WTC11 (cell line): Measurements from ENCODE around the gene SLC1A4. TPM values are rescaled to one million over a fixed set of nuclear protein-coding genes. Genes with fewer than 3 reads are reported as not detected.
"Not testable (repeated sequence)": the region's sequence is repeated elsewhere in the genome, so short reads cannot be mapped to it uniquely, and the experiment has no call there.

Source experiments
- ATAC-seq: fragments of 200-7000 bp; cut with Tn5 transposase; 2 replicates; pipeline ENCODE4 v1.10.0; 2021; ENCODE audit warnings: mild to moderate bottlenecking, moderate library complexity
- CTCF ChIA-PET: fragments of 300-600 bp; sonication (Branson Sonifier 250); formaldehyde crosslinking; loops from one replicate; lab custom pipeline; 2021; ENCODE audit warnings: antibody characterized with exemption; lab: Charles Lee
- POLR2A ChIA-PET: fragments of 350-600 bp; sonication (Branson Sonifier 250); formaldehyde crosslinking; loops from one replicate; lab custom pipeline; 2021; ENCODE audit warnings: antibody characterized with exemption; lab: Charles Lee
- DNase-seq: peaks from one replicate; pipeline ENCODE4 v3.0.0; 2021; ENCODE audit warnings: low spot score
- H3K27ac Mint-ChIP-seq: 2 replicates; pipeline ENCODE4 v1.8.0; 2021; ENCODE audit warnings: mixed read lengths
- H3K27me3 Mint-ChIP-seq: 2 replicates; pipeline ENCODE4 v1.8.0; 2021; ENCODE audit warnings: low read depth, mild to moderate bottlenecking, moderate library complexity, mixed read lengths
- H3K36me3 Mint-ChIP-seq: 2 replicates; pipeline ENCODE4 v1.8.0; 2021; ENCODE audit warnings: mixed read lengths
- H3K4me1 Mint-ChIP-seq: 2 replicates; pipeline ENCODE4 v1.8.0; 2022; ENCODE audit warnings: mixed read lengths
- H3K4me3 Mint-ChIP-seq: 2 replicates; pipeline ENCODE4 v1.8.0; 2021; ENCODE audit warnings: mild to moderate bottlenecking, moderate library complexity, mixed read lengths
- H3K9me3 Mint-ChIP-seq: 2 replicates; pipeline ENCODE4 v1.8.0; 2021; ENCODE audit warnings: mixed read lengths
- AR ChIP-seq: fragments of 250-450 bp; sonication (Bioruptor Pico); IDR thresholded peaks from 2 replicates; pipeline ENCODE4 v1.9.0; 2021; ENCODE audit warnings: mild to moderate bottlenecking
- ETV6 ChIP-seq: sonication (generic); formaldehyde crosslinking; IDR thresholded peaks from 2 replicates; pipeline ENCODE4 v1.8.1; 2022; ENCODE audit warnings: mild to moderate bottlenecking, missing genetic modification reagents
- GTF2I ChIP-seq: fragments of 250-450 bp; sonication (Bioruptor Pico); conservative IDR thresholded peaks from 2 replicates; pipeline ENCODE4 v1.4.0; 2021; ENCODE audit warnings: mild to moderate bottlenecking
- HMGA2 ChIP-seq: fragments of 250-450 bp; sonication (Bioruptor Pico); IDR thresholded peaks from 2 replicates; pipeline ENCODE4 v1.4.0; 2021; ENCODE audit warnings: mild to moderate bottlenecking, moderate library complexity
- NR2C2 ChIP-seq: sonication (generic); formaldehyde crosslinking; IDR thresholded peaks from 2 replicates; pipeline ENCODE4 v1.8.0; 2022; ENCODE audit warnings: mild to moderate bottlenecking, missing genetic modification reagents
- RELA ChIP-seq: sonication (generic); formaldehyde crosslinking; IDR thresholded peaks from 2 replicates; pipeline ENCODE4 v1.8.1; 2022; ENCODE audit warnings: missing genetic modification reagents, mild to moderate bottlenecking, borderline replicate concordance
- RORB ChIP-seq: fragments of 250-450 bp; sonication (Bioruptor Pico); IDR thresholded peaks from 2 replicates; pipeline ENCODE4 v1.9.0; 2021; ENCODE audit warnings: mild to moderate bottlenecking
- SMAD4 ChIP-seq: sonication (generic); formaldehyde crosslinking; IDR thresholded peaks from 2 replicates; pipeline ENCODE4 v1.8.0; 2022; ENCODE audit warnings: mild to moderate bottlenecking, missing genetic modification reagents
- TEAD1 ChIP-seq: sonication (generic); formaldehyde crosslinking; IDR thresholded peaks from 2 replicates; pipeline ENCODE4 v1.8.0; 2022; ENCODE audit warnings: mild to moderate bottlenecking, missing genetic modification reagents
- ZNF121 ChIP-seq: sonication (generic); formaldehyde crosslinking; IDR thresholded peaks from 2 replicates; pipeline ENCODE4 v1.8.0; 2023; ENCODE audit warnings: missing genetic modification reagents
- ZNF219 ChIP-seq: sonication (generic); formaldehyde crosslinking; IDR thresholded peaks from 2 replicates; pipeline ENCODE4 v1.8.0; 2023; ENCODE audit warnings: missing genetic modification reagents, mild to moderate bottlenecking, borderline replicate concordance
- ZNF416 ChIP-seq: fragments of 250-450 bp; sonication (Bioruptor Pico); IDR thresholded peaks from 2 replicates; pipeline ENCODE4 v1.9.0; 2021; ENCODE audit warnings: mild to moderate bottlenecking, inconsistent platforms
- ZNF423 ChIP-seq: fragments of 250-450 bp; sonication (Bioruptor Pico); IDR thresholded peaks from 2 replicates; pipeline ENCODE4 v2.1.2; 2022; ENCODE audit warnings: mild to moderate bottlenecking, moderate library complexity
- ZNF512 ChIP-seq: sonication (generic); formaldehyde crosslinking; IDR thresholded peaks from 2 replicates; pipeline ENCODE4 v1.8.1; 2022; ENCODE audit warnings: missing genetic modification reagents, borderline replicate concordance
- ZNF671 ChIP-seq: fragments of 250-450 bp; sonication (Bioruptor Pico); IDR thresholded peaks from 2 replicates; pipeline ENCODE4 v1.8.0; 2021; ENCODE audit warnings: mild to moderate bottlenecking
- total RNA-seq: library from RNA; stranded (reverse); gene quantifications from 3 replicates; pipeline ENCODE4 v1.2.3, GENCODE V29; 2021
- TF ChIP-seq, protein P1 (sequence below): sonication (generic); formaldehyde crosslinking; IDR thresholded peaks from 2 replicates; pipeline ENCODE4 v1.8.0; 2023; ENCODE audit warnings: missing genetic modification reagents
- TF ChIP-seq, protein P2 (sequence below): sonication (generic); formaldehyde crosslinking; IDR thresholded peaks from 2 replicates; pipeline ENCODE4 v1.8.1; 2022; ENCODE audit warnings: mild to moderate bottlenecking, missing genetic modification reagents, moderate library complexity, borderline replicate concordance
- TF ChIP-seq, protein P3 (sequence below): sonication (generic); formaldehyde crosslinking; conservative IDR thresholded peaks from 2 replicates; pipeline ENCODE4 v1.8.1; 2022; ENCODE audit warnings: mild to moderate bottlenecking, missing genetic modification reagents
- TF ChIP-seq, protein P4 (sequence below): sonication (generic); formaldehyde crosslinking; IDR thresholded peaks from 2 replicates; pipeline ENCODE4 v1.8.0; 2023; ENCODE audit warnings: mild to moderate bottlenecking, missing genetic modification reagents
- TF ChIP-seq, protein P5 (sequence below): sonication (generic); formaldehyde crosslinking; conservative IDR thresholded peaks from 2 replicates; pipeline ENCODE4 v1.8.1; 2023; ENCODE audit warnings: mild to moderate bottlenecking, low read depth, missing genetic modification reagents, moderate library complexity

SLC1A4 gene
- total RNA-seq, 1 experiment from 2014 or later: 1.6 TPM

- ATAC-seq, H3K27ac Mint-ChIP-seq, H3K36me3 Mint-ChIP-seq, H3K4me1 Mint-ChIP-seq, POLR2A ChIA-PET, H3K27me3 Mint-ChIP-seq, H3K9me3 Mint-ChIP-seq, H3K4me3 Mint-ChIP-seq, DNase-seq: not testable (repeated sequence)
- TF ChIP-seq ZNF121: 0 out of 2 replicates have a peak, but pooled peaks have one; percentile 1
- CTCF ChIA-PET: interaction anchor here (1.3 to 1.4 kb wide), 2 partner anchors 11 to 149 kb away, joined by 3 to 4 read pairs; no protein-coding TSS in a partner anchor
Measured at GRCh38 chr2:65020251-65020650, 31.1 kb downstream of the SLC1A4 start.

GRCh38 chr2:65020943-65021528 lies 31.8 kb downstream of the SLC1A4 start:
- TF ChIP-seq RELA: no peak
- TF ChIP-seq, protein P1, sequence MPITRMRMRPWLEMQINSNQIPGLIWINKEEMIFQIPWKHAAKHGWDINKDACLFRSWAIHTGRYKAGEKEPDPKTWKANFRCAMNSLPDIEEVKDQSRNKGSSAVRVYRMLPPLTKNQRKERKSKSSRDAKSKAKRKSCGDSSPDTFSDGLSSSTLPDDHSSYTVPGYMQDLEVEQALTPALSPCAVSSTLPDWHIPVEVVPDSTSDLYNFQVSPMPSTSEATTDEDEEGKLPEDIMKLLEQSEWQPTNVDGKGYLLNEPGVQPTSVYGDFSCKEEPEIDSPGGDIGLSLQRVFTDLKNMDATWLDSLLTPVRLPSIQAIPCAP (CRISPR knock-in tag): no peak
- no peak for TF ChIP-seq ZNF219 (CRISPR knock-in tag)
- no peak for TF ChIP-seq ZNF423 (CRISPR knock-in tag)
- TF ChIP-seq, protein P2, sequence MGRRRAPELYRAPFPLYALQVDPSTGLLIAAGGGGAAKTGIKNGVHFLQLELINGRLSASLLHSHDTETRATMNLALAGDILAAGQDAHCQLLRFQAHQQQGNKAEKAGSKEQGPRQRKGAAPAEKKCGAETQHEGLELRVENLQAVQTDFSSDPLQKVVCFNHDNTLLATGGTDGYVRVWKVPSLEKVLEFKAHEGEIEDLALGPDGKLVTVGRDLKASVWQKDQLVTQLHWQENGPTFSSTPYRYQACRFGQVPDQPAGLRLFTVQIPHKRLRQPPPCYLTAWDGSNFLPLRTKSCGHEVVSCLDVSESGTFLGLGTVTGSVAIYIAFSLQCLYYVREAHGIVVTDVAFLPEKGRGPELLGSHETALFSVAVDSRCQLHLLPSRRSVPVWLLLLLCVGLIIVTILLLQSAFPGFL (CRISPR knock-in tag): no peak
- TF ChIP-seq, protein P3, sequence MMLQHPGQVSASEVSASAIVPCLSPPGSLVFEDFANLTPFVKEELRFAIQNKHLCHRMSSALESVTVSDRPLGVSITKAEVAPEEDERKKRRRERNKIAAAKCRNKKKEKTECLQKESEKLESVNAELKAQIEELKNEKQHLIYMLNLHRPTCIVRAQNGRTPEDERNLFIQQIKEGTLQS: no peak
- TF ChIP-seq GTF2I (CRISPR knock-in tag): no peak
- no peak for TF ChIP-seq ZNF416 (CRISPR knock-in tag)
- no peak for TF ChIP-seq ZNF671 (CRISPR knock-in tag)
- TF ChIP-seq, protein P4, sequence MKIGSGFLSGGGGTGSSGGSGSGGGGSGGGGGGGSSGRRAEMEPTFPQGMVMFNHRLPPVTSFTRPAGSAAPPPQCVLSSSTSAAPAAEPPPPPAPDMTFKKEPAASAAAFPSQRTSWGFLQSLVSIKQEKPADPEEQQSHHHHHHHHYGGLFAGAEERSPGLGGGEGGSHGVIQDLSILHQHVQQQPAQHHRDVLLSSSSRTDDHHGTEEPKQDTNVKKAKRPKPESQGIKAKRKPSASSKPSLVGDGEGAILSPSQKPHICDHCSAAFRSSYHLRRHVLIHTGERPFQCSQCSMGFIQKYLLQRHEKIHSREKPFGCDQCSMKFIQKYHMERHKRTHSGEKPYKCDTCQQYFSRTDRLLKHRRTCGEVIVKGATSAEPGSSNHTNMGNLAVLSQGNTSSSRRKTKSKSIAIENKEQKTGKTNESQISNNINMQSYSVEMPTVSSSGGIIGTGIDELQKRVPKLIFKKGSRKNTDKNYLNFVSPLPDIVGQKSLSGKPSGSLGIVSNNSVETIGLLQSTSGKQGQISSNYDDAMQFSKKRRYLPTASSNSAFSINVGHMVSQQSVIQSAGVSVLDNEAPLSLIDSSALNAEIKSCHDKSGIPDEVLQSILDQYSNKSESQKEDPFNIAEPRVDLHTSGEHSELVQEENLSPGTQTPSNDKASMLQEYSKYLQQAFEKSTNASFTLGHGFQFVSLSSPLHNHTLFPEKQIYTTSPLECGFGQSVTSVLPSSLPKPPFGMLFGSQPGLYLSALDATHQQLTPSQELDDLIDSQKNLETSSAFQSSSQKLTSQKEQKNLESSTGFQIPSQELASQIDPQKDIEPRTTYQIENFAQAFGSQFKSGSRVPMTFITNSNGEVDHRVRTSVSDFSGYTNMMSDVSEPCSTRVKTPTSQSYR (CRISPR knock-in tag): no peak
- no peak for TF ChIP-seq ETV6
- TF ChIP-seq, protein P5, sequence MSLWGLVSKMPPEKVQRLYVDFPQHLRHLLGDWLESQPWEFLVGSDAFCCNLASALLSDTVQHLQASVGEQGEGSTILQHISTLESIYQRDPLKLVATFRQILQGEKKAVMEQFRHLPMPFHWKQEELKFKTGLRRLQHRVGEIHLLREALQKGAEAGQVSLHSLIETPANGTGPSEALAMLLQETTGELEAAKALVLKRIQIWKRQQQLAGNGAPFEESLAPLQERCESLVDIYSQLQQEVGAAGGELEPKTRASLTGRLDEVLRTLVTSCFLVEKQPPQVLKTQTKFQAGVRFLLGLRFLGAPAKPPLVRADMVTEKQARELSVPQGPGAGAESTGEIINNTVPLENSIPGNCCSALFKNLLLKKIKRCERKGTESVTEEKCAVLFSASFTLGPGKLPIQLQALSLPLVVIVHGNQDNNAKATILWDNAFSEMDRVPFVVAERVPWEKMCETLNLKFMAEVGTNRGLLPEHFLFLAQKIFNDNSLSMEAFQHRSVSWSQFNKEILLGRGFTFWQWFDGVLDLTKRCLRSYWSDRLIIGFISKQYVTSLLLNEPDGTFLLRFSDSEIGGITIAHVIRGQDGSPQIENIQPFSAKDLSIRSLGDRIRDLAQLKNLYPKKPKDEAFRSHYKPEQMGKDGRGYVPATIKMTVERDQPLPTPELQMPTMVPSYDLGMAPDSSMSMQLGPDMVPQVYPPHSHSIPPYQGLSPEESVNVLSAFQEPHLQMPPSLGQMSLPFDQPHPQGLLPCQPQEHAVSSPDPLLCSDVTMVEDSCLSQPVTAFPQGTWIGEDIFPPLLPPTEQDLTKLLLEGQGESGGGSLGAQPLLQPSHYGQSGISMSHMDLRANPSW (CRISPR knock-in tag): no peak
- ChIA-PET POLR2A (no interaction called here), CTCF (no interaction called here)
- no peaks in the 10 kb centered on the region for H3K27me3 Mint-ChIP-seq
- peaks cover 4% of the 10 kb centered on the region for H3K4me1 Mint-ChIP-seq
- no peaks in the 10 kb centered on the region for H3K9me3 Mint-ChIP-seq
- ATAC-seq (no peak), DNase-seq (no peak)
- H3K27ac Mint-ChIP-seq: no peak overlapping the region
- peaks cover 4% of the 10 kb centered on the region; the same call in 1 of the 2 replicates for H3K36me3 Mint-ChIP-seq
- H3K4me3 Mint-ChIP-seq: no peak overlapping the region

DNA sequence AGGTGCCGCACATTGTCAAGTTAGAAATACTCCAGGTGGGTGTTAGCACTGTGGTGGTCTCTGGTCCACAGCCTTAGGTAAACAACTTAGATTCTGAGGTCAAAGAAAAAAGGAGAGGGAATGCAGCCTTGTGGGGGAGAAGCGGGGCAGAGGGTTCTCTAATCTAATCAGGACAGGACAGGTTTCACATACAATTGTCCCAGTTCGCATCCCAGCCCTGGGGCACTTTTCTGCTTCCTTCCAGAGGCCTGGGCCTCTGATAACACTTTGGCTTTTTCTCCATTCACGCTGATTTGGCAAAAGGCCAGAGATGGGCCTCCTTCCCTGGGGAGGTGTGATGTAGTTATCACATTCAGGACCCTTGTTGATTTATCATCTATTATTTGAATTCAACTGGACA lies 32.5 kb downstream of the SLC1A4 start:
- CTCF ChIA-PET: no interaction called here
- H3K27ac Mint-ChIP-seq: no peak overlapping the region
- no peak for TF ChIP-seq SMAD4 (CRISPR knock-in tag)
- no peak for TF ChIP-seq ETV6
- TF ChIP-seq, protein P3: no peak
- TF ChIP-seq TEAD1 (CRISPR knock-in tag): no peak
- TF ChIP-seq NR2C2 (CRISPR knock-in tag): no peak
- no peak for TF ChIP-seq HMGA2 (CRISPR knock-in tag)
- no peak for TF ChIP-seq AR (CRISPR knock-in tag)
- TF ChIP-seq ZNF512 (CRISPR knock-in tag): no peak
- no peak for TF ChIP-seq RORB (CRISPR knock-in tag)

More for the DNA sequence above, 32.5 kb downstream of the SLC1A4 start:
- no peaks in the 10 kb centered on the region for H3K27me3 Mint-ChIP-seq
- ATAC-seq (no peak), DNase-seq (no peak)
- H3K9me3 Mint-ChIP-seq: no peaks in the 10 kb centered on the region
- H3K4me3 Mint-ChIP-seq: no peak overlapping the region
- H3K36me3 Mint-ChIP-seq: peaks cover 4% of the 10 kb centered on the region; the same call in 1 of the 2 replicates
- peaks cover 4% of the 10 kb centered on the region for H3K4me1 Mint-ChIP-seq
- POLR2A ChIA-PET: no interaction called here
